Lower lobe of right lung (tissue), 2 donors: ENCODE results near the gene NUDCD3. TPM values are rescaled to one million over a fixed set of nuclear protein-coding genes. Genes with fewer than 3 reads are reported as not detected.

ENCODE experiments used
- ATAC-seq, 2 donors: fragments of 200-7000 bp; cut with Tn5 transposase; one replicate each; pipeline ENCODE4 v1.9.1; 2020 to 2022; ENCODE audit warnings: mild to moderate bottlenecking in 2 of 2, moderate library complexity in 2 of 2
- DNase-seq: peaks from one replicate; pipeline ENCODE4 v3.0.0-alpha.2; 2020
- H3K27ac ChIP-seq: fragments of 200-600 bp; one replicate; pipeline ENCODE4 v1.8.0; 2022
- H3K27me3 ChIP-seq: fragments of 200-600 bp; one replicate; pipeline ENCODE4 v1.8.0; 2022; ENCODE audit warnings: low read depth
- H3K36me3 ChIP-seq: fragments of 200-600 bp; one replicate; pipeline ENCODE4 v1.8.0; 2022; ENCODE audit warnings: mild to moderate bottlenecking
- H3K4me1 ChIP-seq: fragments of 200-600 bp; one replicate; pipeline ENCODE4 v1.8.0; 2022
- H3K4me3 ChIP-seq: fragments of 200-600 bp; one replicate; pipeline ENCODE4 v1.8.0; 2022; ENCODE audit warnings: mild to moderate bottlenecking
- H3K9me3 ChIP-seq: fragments of 200-600 bp; one replicate; pipeline ENCODE4 v1.8.0; 2022
- intact Hi-C: fragments of 100-400 bp; cut with DNase I; formaldehyde crosslinking; loops from one replicate; pipeline ENCODE4 v1.11.0; 2022
- total RNA-seq: library from RNA; stranded (reverse); fragmentation: NEBNext Ultra II Directional; extraction: Animal tissue kit (Norgen Biotek cat#: 25700); gene quantifications from one replicate; pipeline ENCODE4 v1.2.1, GENCODE V29; 2021
- TF ChIP-seq, protein P1 (sequence below): fragments of 200-600 bp; IDR thresholded peaks from one replicate; pipeline ENCODE4 v1.8.0; 2022; ENCODE audit warnings: antibody characterized with exemption, mild to moderate bottlenecking
- donor health status: DM: no; HTN: yes; CAD: no; lungs with severe emphysema.

NUDCD3 gene
- total RNA-seq, 1 donor from 2014 or later = 87.6 TPM

- Histone ChIP-seq H3K4me1 (peaks cover 13% of the 10 kb centered on the region), H3K4me3 (no peak overlapping the region), H3K27ac (no peak overlapping the region), H3K27me3 (no peaks in the 10 kb centered on the region), H3K36me3 (peaks cover 74% of the 10 kb centered on the region), H3K9me3 (no peaks in the 10 kb centered on the region)
- ATAC-seq (no peak), DNase-seq (no peak)
- TF ChIP-seq, protein P1, sequence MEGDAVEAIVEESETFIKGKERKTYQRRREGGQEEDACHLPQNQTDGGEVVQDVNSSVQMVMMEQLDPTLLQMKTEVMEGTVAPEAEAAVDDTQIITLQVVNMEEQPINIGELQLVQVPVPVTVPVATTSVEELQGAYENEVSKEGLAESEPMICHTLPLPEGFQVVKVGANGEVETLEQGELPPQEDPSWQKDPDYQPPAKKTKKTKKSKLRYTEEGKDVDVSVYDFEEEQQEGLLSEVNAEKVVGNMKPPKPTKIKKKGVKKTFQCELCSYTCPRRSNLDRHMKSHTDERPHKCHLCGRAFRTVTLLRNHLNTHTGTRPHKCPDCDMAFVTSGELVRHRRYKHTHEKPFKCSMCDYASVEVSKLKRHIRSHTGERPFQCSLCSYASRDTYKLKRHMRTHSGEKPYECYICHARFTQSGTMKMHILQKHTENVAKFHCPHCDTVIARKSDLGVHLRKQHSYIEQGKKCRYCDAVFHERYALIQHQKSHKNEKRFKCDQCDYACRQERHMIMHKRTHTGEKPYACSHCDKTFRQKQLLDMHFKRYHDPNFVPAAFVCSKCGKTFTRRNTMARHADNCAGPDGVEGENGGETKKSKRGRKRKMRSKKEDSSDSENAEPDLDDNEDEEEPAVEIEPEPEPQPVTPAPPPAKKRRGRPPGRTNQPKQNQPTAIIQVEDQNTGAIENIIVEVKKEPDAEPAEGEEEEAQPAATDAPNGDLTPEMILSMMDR = no peak
- intact Hi-C loops = no loop called here
Observed at GRCh38 chr7:44470135-44470479, 20.4 kb downstream of the NUDCD3 start.

DNA sequence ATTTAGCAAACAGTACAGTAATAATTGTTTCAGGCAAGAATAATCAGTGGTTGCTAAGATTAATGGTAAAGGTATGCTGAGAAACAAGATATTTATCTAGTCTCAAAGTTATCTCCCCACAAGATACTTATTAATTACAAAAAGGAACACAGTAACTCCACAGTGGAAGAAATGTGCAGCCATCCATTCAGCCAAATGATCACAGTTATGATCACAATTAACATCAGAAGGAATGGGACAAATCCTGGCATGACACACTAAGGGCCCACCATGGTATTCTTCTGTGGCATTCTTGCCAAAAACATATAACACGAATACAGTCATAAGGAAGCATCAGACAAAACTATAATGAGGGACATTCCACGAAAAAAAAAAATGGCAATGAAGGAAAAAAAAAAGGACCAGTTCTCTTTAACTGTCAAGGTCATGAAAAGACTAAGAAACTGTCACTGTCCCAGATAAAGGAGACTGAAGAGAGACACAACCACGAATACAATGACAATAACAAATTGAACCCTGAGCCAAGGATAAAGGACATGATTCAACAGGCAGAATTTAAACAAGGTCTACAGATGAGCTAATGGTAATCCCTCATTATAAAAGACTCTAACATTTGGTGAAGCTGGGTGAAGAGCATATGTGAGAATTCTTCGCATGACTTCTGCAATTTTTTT lies 20.9 kb downstream of the NUDCD3 start:
- ATAC-seq (no peak), DNase-seq (no peak)
- Histone ChIP-seq H3K27ac (no peak overlapping the region), H3K4me1 (peaks cover 13% of the 10 kb centered on the region), H3K36me3 (peaks cover 69% of the 10 kb centered on the region), H3K4me3 (no peak overlapping the region), H3K27me3 (no peaks in the 10 kb centered on the region), H3K9me3 (no peaks in the 10 kb centered on the region)
- TF ChIP-seq, protein P1 = no peak
- intact Hi-C loops = no loop called here

DNA sequence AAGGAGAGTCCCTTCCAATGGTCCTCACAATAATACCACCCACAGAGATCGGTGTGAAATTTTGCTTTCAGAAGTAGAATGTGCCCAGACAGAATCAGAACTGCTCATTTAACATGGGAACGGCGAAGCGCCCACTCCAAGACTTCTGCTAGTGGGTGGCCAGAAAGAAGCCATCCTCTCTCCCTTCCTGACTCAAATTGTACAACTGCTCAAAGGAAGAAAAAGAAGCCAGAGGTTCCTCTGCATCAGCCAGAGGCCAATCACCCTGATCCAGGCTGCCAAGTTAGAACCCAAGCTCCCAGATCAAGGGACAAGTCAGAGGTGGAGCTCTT lies 23.3 kb downstream of the NUDCD3 start:
- TF ChIP-seq, protein P1 = no peak
- no peaks in the 10 kb centered on the region for H3K9me3 ChIP-seq
- H3K4me1 ChIP-seq = peaks cover 5% of the 10 kb centered on the region
- intact Hi-C loops = no loop called here
- no peaks in the 10 kb centered on the region for H3K27me3 ChIP-seq
- H3K4me3 ChIP-seq = no peak overlapping the region
- DNase-seq (no peak), ATAC-seq (no peak)
- no peak overlapping the region for H3K27ac ChIP-seq
- H3K36me3 ChIP-seq = peaks cover 56% of the 10 kb centered on the region

DNA sequence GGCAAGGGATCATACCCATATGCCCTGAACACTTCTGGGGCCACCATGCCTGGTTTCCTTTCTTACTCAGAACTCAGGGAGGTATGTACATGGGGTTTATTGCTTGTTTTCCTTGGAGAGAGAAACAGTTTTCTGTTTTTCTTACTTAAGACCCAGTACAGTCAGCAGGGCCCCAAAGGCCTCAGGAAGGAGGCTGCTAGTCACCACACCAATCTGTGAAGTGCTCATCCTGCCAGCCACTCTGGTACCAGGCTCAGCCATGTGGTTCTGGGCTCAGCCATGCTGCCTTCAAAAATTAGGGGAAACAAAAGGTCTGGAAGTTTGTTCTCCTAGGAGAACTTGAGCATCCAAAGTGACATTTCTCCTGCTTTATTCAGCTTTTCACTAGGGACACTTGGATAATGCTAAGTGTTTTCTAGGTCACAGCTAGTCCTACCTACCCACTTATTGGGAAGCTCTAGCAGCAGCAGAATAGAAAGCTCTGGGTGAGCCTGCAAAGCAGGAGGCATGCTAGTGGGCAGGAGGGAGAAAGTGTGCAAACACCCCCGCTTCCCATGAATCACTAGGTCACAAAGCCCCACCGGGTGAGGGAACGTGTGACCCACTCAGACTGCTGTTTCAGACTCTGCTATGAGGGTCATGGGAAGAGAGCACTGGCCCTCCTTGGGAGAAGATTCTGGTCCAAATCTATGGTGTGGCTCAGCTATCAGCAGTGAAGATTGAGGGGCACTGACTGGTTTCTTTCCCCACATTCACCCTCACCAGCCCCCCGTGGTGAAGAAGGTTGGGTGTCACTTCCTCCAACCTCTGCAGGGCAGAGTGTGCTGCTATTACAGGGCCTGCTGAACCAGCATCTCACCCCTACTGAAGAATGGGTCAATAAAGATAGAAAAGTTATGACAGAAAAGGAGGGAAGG lies 23.9 kb downstream of the NUDCD3 start:
- H3K27me3 ChIP-seq = no peaks in the 10 kb centered on the region
- no peaks in the 10 kb centered on the region for H3K9me3 ChIP-seq
- no peak overlapping the region for H3K27ac ChIP-seq
- H3K4me1 ChIP-seq = peaks cover 7% of the 10 kb centered on the region
- TF ChIP-seq, protein P1 = no peak
- H3K4me3 ChIP-seq = no peak overlapping the region
- ATAC-seq (no peak), DNase-seq (no peak)
- intact Hi-C loops = no loop called here
- peaks cover 52% of the 10 kb centered on the region for H3K36me3 ChIP-seq

GRCh38 chr7:44465490-44465889 lies 25.0 kb downstream of the NUDCD3 start:
- H3K9me3 ChIP-seq = no peaks in the 10 kb centered on the region
- DNase-seq = no peak
- H3K27ac ChIP-seq = no peak overlapping the region
- no peaks in the 10 kb centered on the region for H3K27me3 ChIP-seq
- TF ChIP-seq, protein P1 = no peak
- no peak overlapping the region for H3K4me3 ChIP-seq
- intact Hi-C loops = no loop called here
- no peak for ATAC-seq
- H3K4me1 ChIP-seq = peaks cover 14% of the 10 kb centered on the region
- H3K36me3 ChIP-seq = peaks cover 54% of the 10 kb centered on the region
